HL-60 (cell line): ENCODE measurements around the gene ZNF837.

Source experiments
- DNase-seq, 2 experiments: peaks; one replicate each; pipeline ENCODE4 v3.0.0-alpha.2; 2010 to 2020; ENCODE audit warnings: low read depth in 1 of 2, low spot score in 1 of 2
- H3K27ac ChIP-seq: fragments of 250-450 bp; sonication (Bioruptor Pico); replicated peaks from 2 replicates; pipeline ENCODE4 v1.5.1; 2020; ENCODE audit warnings: mild to moderate bottlenecking, moderate library complexity
- H3K27me3 ChIP-seq: fragments of 250-450 bp; sonication (Bioruptor Pico); 2 replicates; pipeline ENCODE4 v1.5.1; 2021; ENCODE audit warnings: mild to moderate bottlenecking, moderate library complexity; ENCODE audit not compliant: insufficient read depth, poor library complexity, severe bottlenecking
- H3K4me3 ChIP-seq: replicated peaks from 2 replicates; pipeline ENCODE4 v1.5.1; 2011; ENCODE audit warnings: mild to moderate bottlenecking, control low read depth, low read length; ENCODE audit not compliant: insufficient read depth
- GABPA ChIP-seq: IDR thresholded peaks from 2 replicates; pipeline ENCODE4 v1.6.1; 2012; ENCODE audit warnings: low read depth
- POLR2AphosphoS5 ChIP-seq: IDR thresholded peaks from 2 replicates; pipeline ENCODE4 v1.6.1; 2012; ENCODE audit warnings: low read depth
- SPI1 ChIP-seq: IDR thresholded peaks from 2 replicates; pipeline ENCODE4 v1.6.1; 2012; ENCODE audit warnings: low read depth, mild to moderate bottlenecking, borderline replicate concordance
- TF ChIP-seq, protein P1 (sequence below): IDR thresholded peaks from 2 replicates; pipeline ENCODE4 v1.6.1; 2012; ENCODE audit warnings: low read depth; ENCODE audit not compliant: insufficient replicate concordance
- TF ChIP-seq, protein P2 (sequence below): IDR thresholded peaks from one replicate; pipeline ENCODE4 v1.5.1; 2011; ENCODE audit warnings: low read length, control low read depth, inconsistent platforms; ENCODE audit not compliant: insufficient read depth

ZNF837 gene

DNA sequence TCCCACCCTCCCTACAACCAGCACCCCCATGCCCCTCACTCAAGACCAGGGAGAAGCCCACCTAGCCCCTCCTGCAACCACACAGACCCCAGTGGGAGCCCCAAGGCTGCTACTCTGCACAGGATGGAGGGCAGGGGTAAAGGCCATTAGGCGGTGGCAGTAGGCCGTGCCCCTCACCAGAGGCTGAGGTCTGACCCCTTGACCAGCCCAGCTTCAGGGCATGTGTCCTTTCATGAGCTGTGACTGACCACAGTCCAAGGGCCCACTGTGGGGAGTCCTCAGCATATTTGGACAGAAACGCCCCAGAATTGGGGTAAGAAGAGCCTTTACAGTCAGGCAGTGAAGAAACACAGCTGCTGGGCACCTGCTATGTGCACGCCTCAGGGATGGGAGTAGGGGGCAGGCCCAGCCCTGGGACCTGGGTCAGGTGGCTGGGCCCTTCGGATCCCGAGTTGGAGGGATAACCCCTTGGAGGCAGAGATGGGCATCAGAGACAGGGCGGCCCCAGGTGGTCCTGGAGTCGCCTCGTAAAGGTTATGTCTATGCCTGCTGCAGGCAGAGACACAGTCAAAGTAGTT is 4.6 kb upstream of the ZNF837 start:
- TF ChIP-seq POLR2AphosphoS5: no peak
- no peak for TF ChIP-seq GABPA
- TF ChIP-seq, protein P1, sequence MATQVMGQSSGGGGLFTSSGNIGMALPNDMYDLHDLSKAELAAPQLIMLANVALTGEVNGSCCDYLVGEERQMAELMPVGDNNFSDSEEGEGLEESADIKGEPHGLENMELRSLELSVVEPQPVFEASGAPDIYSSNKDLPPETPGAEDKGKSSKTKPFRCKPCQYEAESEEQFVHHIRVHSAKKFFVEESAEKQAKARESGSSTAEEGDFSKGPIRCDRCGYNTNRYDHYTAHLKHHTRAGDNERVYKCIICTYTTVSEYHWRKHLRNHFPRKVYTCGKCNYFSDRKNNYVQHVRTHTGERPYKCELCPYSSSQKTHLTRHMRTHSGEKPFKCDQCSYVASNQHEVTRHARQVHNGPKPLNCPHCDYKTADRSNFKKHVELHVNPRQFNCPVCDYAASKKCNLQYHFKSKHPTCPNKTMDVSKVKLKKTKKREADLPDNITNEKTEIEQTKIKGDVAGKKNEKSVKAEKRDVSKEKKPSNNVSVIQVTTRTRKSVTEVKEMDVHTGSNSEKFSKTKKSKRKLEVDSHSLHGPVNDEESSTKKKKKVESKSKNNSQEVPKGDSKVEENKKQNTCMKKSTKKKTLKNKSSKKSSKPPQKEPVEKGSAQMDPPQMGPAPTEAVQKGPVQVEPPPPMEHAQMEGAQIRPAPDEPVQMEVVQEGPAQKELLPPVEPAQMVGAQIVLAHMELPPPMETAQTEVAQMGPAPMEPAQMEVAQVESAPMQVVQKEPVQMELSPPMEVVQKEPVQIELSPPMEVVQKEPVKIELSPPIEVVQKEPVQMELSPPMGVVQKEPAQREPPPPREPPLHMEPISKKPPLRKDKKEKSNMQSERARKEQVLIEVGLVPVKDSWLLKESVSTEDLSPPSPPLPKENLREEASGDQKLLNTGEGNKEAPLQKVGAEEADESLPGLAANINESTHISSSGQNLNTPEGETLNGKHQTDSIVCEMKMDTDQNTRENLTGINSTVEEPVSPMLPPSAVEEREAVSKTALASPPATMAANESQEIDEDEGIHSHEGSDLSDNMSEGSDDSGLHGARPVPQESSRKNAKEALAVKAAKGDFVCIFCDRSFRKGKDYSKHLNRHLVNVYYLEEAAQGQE: no peak
- TF ChIP-seq, protein P2, sequence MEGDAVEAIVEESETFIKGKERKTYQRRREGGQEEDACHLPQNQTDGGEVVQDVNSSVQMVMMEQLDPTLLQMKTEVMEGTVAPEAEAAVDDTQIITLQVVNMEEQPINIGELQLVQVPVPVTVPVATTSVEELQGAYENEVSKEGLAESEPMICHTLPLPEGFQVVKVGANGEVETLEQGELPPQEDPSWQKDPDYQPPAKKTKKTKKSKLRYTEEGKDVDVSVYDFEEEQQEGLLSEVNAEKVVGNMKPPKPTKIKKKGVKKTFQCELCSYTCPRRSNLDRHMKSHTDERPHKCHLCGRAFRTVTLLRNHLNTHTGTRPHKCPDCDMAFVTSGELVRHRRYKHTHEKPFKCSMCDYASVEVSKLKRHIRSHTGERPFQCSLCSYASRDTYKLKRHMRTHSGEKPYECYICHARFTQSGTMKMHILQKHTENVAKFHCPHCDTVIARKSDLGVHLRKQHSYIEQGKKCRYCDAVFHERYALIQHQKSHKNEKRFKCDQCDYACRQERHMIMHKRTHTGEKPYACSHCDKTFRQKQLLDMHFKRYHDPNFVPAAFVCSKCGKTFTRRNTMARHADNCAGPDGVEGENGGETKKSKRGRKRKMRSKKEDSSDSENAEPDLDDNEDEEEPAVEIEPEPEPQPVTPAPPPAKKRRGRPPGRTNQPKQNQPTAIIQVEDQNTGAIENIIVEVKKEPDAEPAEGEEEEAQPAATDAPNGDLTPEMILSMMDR: no peak
- no peak for TF ChIP-seq SPI1
- Histone ChIP-seq H3K4me3 (no peak overlapping the region), H3K27ac (peak overlapping the region; percentile 98), H3K27me3 (no peaks in the 10 kb centered on the region)
- no peak for DNase-seq

DNA sequence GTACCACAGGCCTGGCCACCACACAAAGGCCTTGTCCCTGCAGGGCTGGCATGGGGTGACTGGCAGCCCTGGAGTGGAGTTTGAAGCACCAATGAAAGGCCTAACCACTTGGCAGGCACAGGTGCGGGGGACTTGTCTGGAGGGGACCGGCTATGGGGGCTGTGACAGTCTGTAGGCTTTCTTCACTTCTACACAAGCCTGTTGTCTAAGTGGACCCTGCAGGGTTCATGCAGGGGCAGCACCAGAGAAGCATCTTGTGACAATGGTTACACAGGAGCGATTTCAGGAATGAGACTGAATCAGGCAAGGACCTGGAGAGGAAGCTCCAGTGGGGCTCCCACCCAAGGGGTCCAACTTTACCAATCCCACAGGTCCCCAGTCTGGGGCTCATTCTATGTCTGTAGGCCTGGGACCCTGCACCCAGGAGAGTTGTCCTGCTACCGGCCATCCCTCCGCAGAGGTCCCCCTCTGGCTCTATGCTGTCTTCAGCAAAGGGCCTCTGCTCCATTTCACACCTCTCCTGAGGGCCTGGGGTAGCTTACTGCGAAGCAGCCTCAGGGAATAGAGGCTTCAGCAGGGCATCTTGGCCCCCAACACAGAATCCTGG is 2.3 kb upstream of the ZNF837 start:
- no peak overlapping the region for H3K4me3 ChIP-seq
- no peak for DNase-seq
- no peak overlapping the region for H3K27ac ChIP-seq
- H3K27me3 ChIP-seq: no peaks in the 10 kb centered on the region
- TF ChIP-seq, protein P2: no peak
- TF ChIP-seq GABPA (no peak), POLR2AphosphoS5 (no peak), SPI1 (no peak)
- TF ChIP-seq, protein P1: no peak

DNA sequence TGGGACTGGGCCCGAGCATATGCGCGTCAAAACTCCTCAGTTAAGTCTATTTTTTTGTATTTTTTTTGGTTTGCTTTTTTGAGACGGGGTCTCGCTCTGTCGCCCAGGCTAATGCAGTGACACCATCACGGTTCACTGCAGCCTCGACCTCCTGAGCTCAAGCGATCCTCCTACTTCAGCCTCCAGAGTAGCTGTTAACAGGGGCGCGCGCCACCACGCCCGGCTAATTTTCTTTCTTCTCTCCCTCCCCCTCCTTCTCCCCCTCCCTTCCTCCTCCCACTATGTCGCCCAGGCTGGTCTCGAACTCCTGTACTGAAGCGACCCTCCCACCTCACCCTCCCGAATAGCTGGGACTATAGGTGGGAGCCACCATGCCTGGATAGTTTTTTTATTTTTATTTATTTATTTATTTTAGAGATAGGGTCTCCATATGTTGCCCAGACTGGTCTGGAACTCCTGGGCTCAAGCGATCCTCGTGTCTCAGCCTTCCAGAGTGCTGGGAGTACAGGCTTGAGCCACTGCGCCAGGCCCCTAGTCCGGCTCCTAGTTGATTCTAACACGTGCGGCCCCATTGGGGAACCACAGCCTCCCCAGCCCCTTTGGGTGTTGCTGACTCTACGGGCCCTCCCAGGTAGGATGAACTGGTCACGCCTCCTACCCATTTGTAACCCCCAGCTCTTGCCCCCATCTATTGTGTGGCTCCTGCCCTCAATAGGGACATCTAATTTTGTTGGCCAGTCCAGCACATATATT is 806 bp upstream of the ZNF837 start:
- no peak for DNase-seq
- H3K4me3 ChIP-seq: peak overlapping the region; percentile 61
- TF ChIP-seq, protein P1: no peak
- TF ChIP-seq GABPA (no peak), SPI1 (no peak), POLR2AphosphoS5 (no peak)
- TF ChIP-seq, protein P2: no peak
- H3K27me3 ChIP-seq: no peaks in the 10 kb centered on the region
- peak overlapping the region; percentile 88 for H3K27ac ChIP-seq
